ENCODE measurements around the gene NDUFV3. TPM values are rescaled to one million over a fixed set of nuclear protein-coding genes. Genes with fewer than 3 reads are reported as not detected.

Gene NDUFV3
- total and polyA plus RNA-seq, 2 donors (not counting 3 experiments of a cell fraction or from before 2014, with no cell fraction given): 13.4 to 45.7 TPM

GRCh38 chr21:42865776-42866160 lies 27.3 kb upstream of the NDUFV3 start:
- Histone ChIP-seq H3K27ac (ENCODE audit: insufficient read depth, low read depth, low read length) (no peak overlapping the region), H3K36me3 (ENCODE audit: control insufficient read depth in 2 of 2, extremely low read depth in 1 of 2, insufficient read depth in 2 of 2, low read length in 2 of 2) (peaks cover 15 to 18% of the 10 kb centered on the region in 2 experiments), H3K9ac (replicated peaks; ENCODE audit: extremely low read depth, insufficient read depth, low read length) (no peak overlapping the region), H3K27me3 (ENCODE audit: control insufficient read depth in 2 of 2, insufficient read depth in 2 of 2, low read length in 2 of 2) (no peaks in the 10 kb centered on the region), H3K4me3 (replicated peaks in 1 of 3; ENCODE audit: insufficient read depth in 1 of 3, low read depth in 1 of 3, low read length in 3 of 3) (no peak overlapping the region), H3K4me1 (ENCODE audit: control insufficient read depth, extremely low read depth, insufficient read depth, low read length) (peaks cover 16% of the 10 kb centered on the region), H3K9me1 (replicated peaks; ENCODE audit: control insufficient read depth, extremely low read depth, insufficient read depth, low read length) (no peaks in the 10 kb centered on the region), H3K79me2 (ENCODE audit: control insufficient read depth, insufficient read depth, low read length) (peaks cover 82% of the 10 kb centered on the region), H3K4me2 (ENCODE audit: insufficient read depth, low read length) (no peak overlapping the region), H2AFZ (ENCODE audit: low read depth, low read length) (no peak overlapping the region), H3K9me3 (replicated peaks; ENCODE audit: control insufficient read depth, insufficient read depth, low read length) (no peaks in the 10 kb centered on the region), H4K20me1 (replicated peaks; ENCODE audit: control insufficient read depth, extremely low read depth, insufficient read depth, low read length) (no peaks in the 10 kb centered on the region)
- FAIRE-seq: no peak
- ChIA-PET POLR2A (no interaction called here), CTCF (no interaction called here)
- dilution Hi-C loops (cut with MboI; ENCODE audit: extremely low pct_ligation_motif_present, low sequenced_read_pairs): no loop called here
- intact Hi-C loops (cut with micrococcal nuclease): no loop called here
- TF ChIP-seq GATA2 (IDR thresholded peaks at IDR 0.05; ENCODE audit: insufficient read depth, insufficient read length, low read depth, low read length) (no peak), EZH2 (IDR thresholded peaks at IDR 0.05; ENCODE audit: borderline replicate concordance, low read depth, low read length, severe bottlenecking) (no peak), MYC (IDR thresholded peaks at IDR 0.05; ENCODE audit: low read depth, low read length) (no peak), POLR2A (IDR thresholded peaks at IDR 0.05; ENCODE audit: low read depth, low read length) (no peak), POLR2AphosphoS5 (IDR thresholded peaks at IDR 0.05; ENCODE audit: insufficient read depth, low read depth, low read length) (no peak), FOS (IDR thresholded peaks at IDR 0.05; ENCODE audit: borderline replicate concordance, insufficient read depth, low read length) (no peak), JUN (IDR thresholded peaks at IDR 0.05; ENCODE audit: borderline replicate concordance, insufficient read depth, insufficient read length, low read depth) (no peak), MAX (IDR thresholded peaks at IDR 0.05; ENCODE audit: insufficient read depth, insufficient read length) (no peak), CTCF (IDR thresholded peaks at IDR 0.05; ENCODE audit: extremely low read depth in 1 of 2, insufficient read depth in 1 of 2, low read depth in 1 of 2, low read length in 2 of 2) (no peak)
- no peak for DNase-seq (ENCODE audit: low read depth, low spot score)
- no TSS peak for BruUV-seq (replicated peaks)
